Measurements from ENCODE around the gene SUPT4H1.

DNA sequence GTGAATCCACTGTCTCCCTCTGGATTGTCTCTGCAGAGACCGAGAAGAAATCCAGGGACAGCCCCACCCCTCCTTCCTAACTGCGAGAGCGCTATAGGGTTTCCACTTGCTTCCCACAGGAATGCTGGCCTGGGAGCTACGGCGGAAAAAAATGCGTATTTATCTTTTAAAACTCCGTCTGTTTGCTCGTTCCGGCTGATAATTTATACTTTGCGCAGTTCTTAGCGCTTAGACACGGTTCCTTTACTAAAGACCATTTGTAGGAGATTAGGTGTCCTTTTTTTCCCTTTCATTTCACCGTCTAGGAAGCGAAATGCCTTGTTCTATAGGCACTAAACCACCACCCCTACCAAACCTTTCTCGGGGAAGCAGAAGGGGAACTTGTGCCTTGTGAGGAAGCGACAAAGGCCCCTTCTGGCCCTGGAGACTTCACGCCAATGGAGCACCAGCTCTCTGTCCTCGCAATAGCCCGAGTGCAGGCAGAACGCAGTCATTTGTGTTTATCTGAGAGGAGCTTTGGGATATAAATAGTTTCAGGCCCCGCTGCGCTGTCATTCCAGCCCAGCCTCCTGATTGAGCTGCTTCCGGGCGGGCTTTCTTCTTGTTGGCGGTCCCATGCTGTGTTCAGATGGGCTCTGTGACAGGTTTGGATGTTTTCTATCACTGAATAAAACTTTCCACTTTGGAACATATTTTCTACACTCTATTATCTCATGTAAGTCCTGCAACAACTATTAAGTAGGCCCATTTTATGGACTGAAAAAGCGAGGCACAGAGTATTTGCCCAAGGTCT lies 791 bp upstream of the SUPT4H1 start:
- TF ChIP-seq EZH2 (IDR thresholded peaks at IDR 0.05; ENCODE audit: borderline replicate concordance, low read depth, low read length, severe bottlenecking) = no peak
- TF ChIP-seq, protein P1, sequence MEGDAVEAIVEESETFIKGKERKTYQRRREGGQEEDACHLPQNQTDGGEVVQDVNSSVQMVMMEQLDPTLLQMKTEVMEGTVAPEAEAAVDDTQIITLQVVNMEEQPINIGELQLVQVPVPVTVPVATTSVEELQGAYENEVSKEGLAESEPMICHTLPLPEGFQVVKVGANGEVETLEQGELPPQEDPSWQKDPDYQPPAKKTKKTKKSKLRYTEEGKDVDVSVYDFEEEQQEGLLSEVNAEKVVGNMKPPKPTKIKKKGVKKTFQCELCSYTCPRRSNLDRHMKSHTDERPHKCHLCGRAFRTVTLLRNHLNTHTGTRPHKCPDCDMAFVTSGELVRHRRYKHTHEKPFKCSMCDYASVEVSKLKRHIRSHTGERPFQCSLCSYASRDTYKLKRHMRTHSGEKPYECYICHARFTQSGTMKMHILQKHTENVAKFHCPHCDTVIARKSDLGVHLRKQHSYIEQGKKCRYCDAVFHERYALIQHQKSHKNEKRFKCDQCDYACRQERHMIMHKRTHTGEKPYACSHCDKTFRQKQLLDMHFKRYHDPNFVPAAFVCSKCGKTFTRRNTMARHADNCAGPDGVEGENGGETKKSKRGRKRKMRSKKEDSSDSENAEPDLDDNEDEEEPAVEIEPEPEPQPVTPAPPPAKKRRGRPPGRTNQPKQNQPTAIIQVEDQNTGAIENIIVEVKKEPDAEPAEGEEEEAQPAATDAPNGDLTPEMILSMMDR (IDR thresholded peaks at IDR 0.05; ENCODE audit: borderline replicate concordance, extremely low read depth, low read length, poor library complexity, severe bottlenecking) = no peak
